Glutamatergic neuron (in vitro differentiated cells): Measurements from ENCODE around the gene GPR25. TPM values are rescaled to one million over a fixed set of nuclear protein-coding genes. Genes with fewer than 3 reads are reported as not detected.
"Not testable (repeated sequence)": the region's sequence is repeated elsewhere in the genome, so short reads cannot be mapped to it uniquely, and the experiment has no call there.

Experiments used
- DNase-seq: peaks from one replicate; pipeline ENCODE4 v3.0.0; 2022
- H3K27ac Mint-ChIP-seq: one replicate; pipeline ENCODE4 v1.8.0; 2020; ENCODE audit warnings: mild to moderate bottlenecking, mixed read lengths, inconsistent platforms; ENCODE audit not compliant: unreplicated experiment
- H3K27me3 Mint-ChIP-seq: one replicate; pipeline ENCODE4 v1.8.0; 2020; ENCODE audit warnings: mild to moderate bottlenecking, moderate library complexity, mixed read lengths, inconsistent platforms; ENCODE audit not compliant: unreplicated experiment
- H3K36me3 Mint-ChIP-seq: one replicate; pipeline ENCODE4 v1.8.0; 2020; ENCODE audit warnings: mild to moderate bottlenecking, mixed read lengths, inconsistent platforms; ENCODE audit not compliant: unreplicated experiment
- H3K4me1 Mint-ChIP-seq: one replicate; pipeline ENCODE4 v1.8.0; 2020; ENCODE audit warnings: mild to moderate bottlenecking, low read depth, mixed read lengths, inconsistent platforms; ENCODE audit not compliant: unreplicated experiment
- H3K4me3 Mint-ChIP-seq: one replicate; pipeline ENCODE4 v1.8.0; 2020; ENCODE audit warnings: mild to moderate bottlenecking, mixed read lengths, inconsistent platforms; ENCODE audit not compliant: unreplicated experiment
- H3K9me3 Mint-ChIP-seq: one replicate; pipeline ENCODE4 v1.8.0; 2020; ENCODE audit warnings: mild to moderate bottlenecking, moderate library complexity, mixed read lengths, inconsistent platforms; ENCODE audit not compliant: unreplicated experiment
- CTCF ChIP-seq: fragments of 200-600 bp; sonication (generic); IDR thresholded peaks from one replicate; pipeline ENCODE4 v1.5.0; 2021; ENCODE audit not compliant: partially characterized antibody, unreplicated experiment
- total RNA-seq: library from RNA; stranded (reverse); fragmentation: NEBNext Ultra II Directional; extraction: Animal tissue kit (Norgen Biotek cat#: 25700); gene quantifications from one replicate; pipeline ENCODE4 v1.2.1, GENCODE V29; 2021; ENCODE audit not compliant: unreplicated experiment

Gene GPR25
- total RNA-seq, 1 donor from 2014 or later = not detected

GRCh38 chr1:200911361-200911760 is 38.6 kb downstream of the GPR25 start:
- no peak for TF ChIP-seq CTCF
- no peak overlapping the region for H3K27ac Mint-ChIP-seq
- H3K4me1 Mint-ChIP-seq = peaks cover 2% of the 10 kb centered on the region
- no peak for DNase-seq
- H3K9me3 Mint-ChIP-seq = peaks cover 1% of the 10 kb centered on the region
- H3K36me3 Mint-ChIP-seq = no peaks in the 10 kb centered on the region
- H3K4me3 Mint-ChIP-seq = no peak overlapping the region
- H3K27me3 Mint-ChIP-seq = no peaks in the 10 kb centered on the region

- H3K4me1 Mint-ChIP-seq, H3K4me3 Mint-ChIP-seq, H3K36me3 Mint-ChIP-seq, H3K27me3 Mint-ChIP-seq, H3K27ac Mint-ChIP-seq, H3K9me3 Mint-ChIP-seq, DNase-seq: not testable (repeated sequence)
Measured at GRCh38 chr1:200911936-200912335, 39.2 kb downstream of the GPR25 start.

GRCh38 chr1:200912737-200913407 is 40.1 kb downstream of the GPR25 start:
- H3K27ac Mint-ChIP-seq = no peak overlapping the region
- H3K4me1 Mint-ChIP-seq = peaks cover 2% of the 10 kb centered on the region
- no peaks in the 10 kb centered on the region for H3K27me3 Mint-ChIP-seq
- no peak for DNase-seq
- no peak for TF ChIP-seq CTCF
- H3K9me3 Mint-ChIP-seq = peaks cover 1% of the 10 kb centered on the region
- H3K36me3 Mint-ChIP-seq = no peaks in the 10 kb centered on the region
- no peak overlapping the region for H3K4me3 Mint-ChIP-seq

GRCh38 chr1:200916152-200916551 is 43.4 kb downstream of the GPR25 start:
- H3K27ac Mint-ChIP-seq = no peak overlapping the region
- TF ChIP-seq CTCF = peak; percentile 29
- peaks cover 2% of the 10 kb centered on the region for H3K4me1 Mint-ChIP-seq
- no peaks in the 10 kb centered on the region for H3K9me3 Mint-ChIP-seq
- H3K27me3 Mint-ChIP-seq = peaks cover 3% of the 10 kb centered on the region
- no peaks in the 10 kb centered on the region for H3K36me3 Mint-ChIP-seq
- DNase-seq = no peak
- no peak overlapping the region for H3K4me3 Mint-ChIP-seq

- TF ChIP-seq CTCF = no peak
- H3K36me3 Mint-ChIP-seq = no peaks in the 10 kb centered on the region
- H3K4me3 Mint-ChIP-seq = no peak overlapping the region
- H3K27ac Mint-ChIP-seq = no peak overlapping the region
- no peak for DNase-seq
- peaks cover 2% of the 10 kb centered on the region for H3K4me1 Mint-ChIP-seq
- H3K27me3 Mint-ChIP-seq = peaks cover 3% of the 10 kb centered on the region
- H3K9me3 Mint-ChIP-seq = no peaks in the 10 kb centered on the region
Measured at GRCh38 chr1:200916681-200917080, 43.9 kb downstream of the GPR25 start.
